SH-SY5Y (cell line): Measurements from ENCODE around the gene TEX14.

Experiments
- GATA2 ChIP-seq: IDR thresholded peaks from 2 replicates; pipeline ENCODE4 v1.6.1; 2011; ENCODE audit warnings: mild to moderate bottlenecking, low read depth, low read length
- GATA3 ChIP-seq: IDR thresholded peaks from 2 replicates; pipeline ENCODE4 v1.6.1; 2011; ENCODE audit warnings: low read depth, mild to moderate bottlenecking, low read length, moderate library complexity

GRCh38 chr17:58730937-58731336 is 39.1 kb upstream of the TEX14 start:
- TF ChIP-seq GATA2 (no peak), GATA3 (no peak)
